Adrenal gland (tissue), 12 donors: ENCODE data around the gene RASEF. TPM values are rescaled to one million over a fixed set of nuclear protein-coding genes. Genes with fewer than 3 reads are reported as not detected.

Experiments
- DNase-seq, 7 donors: peaks; one replicate each; pipeline ENCODE4 v3.0.0-alpha.2; 2019 to 2020
- H3K27ac ChIP-seq, 5 donors: fragments of 200-600 bp; sonication (generic) in 4 of 5; 1 replicate in 3 of 5; 2 replicates in 2 of 5; pipeline versions ENCODE4 v1.5.1 to v1.8.0; 2016 to 2020; ENCODE audit warnings: mild to moderate bottlenecking in 1 of 5
- H3K27me3 ChIP-seq: fragments of 200-600 bp; 2 replicates; pipeline ENCODE4 v1.8.0; 2021
- H3K36me3 ChIP-seq, 2 donors: fragments of 200-600 bp; replicated peaks in 1 of 2; 1 replicate in 1 of 2; 2 replicates in 1 of 2; pipeline versions ENCODE4 v1.5.1 to v1.8.0; 2018 to 2022
- H3K4me1 ChIP-seq, 2 donors: fragments of 200-600 bp; replicated peaks in 1 of 2; 1 replicate in 1 of 2; 2 replicates in 1 of 2; pipeline versions ENCODE4 v1.5.1 to v1.8.0; 2018 to 2021
- H3K4me3 ChIP-seq, 4 donors: fragments of 200-600 bp; sonication (generic) in 3 of 4; one replicate each; pipeline ENCODE4 v1.5.1; 2016 to 2018
- H3K9me3 ChIP-seq, 3 donors: fragments of 200-600 bp; sonication (generic) in 1 of 3; replicated peaks in 1 of 3; 1 replicate in 2 of 3; 2 replicates in 1 of 3; pipeline versions ENCODE4 v1.5.1 to v1.8.0; 2016 to 2021
- CTCF ChIP-seq, 6 experiments: fragments of 450-650 bp in 4 of 6; fragments of 200-600 bp in 2 of 6; sonication (generic) in 1 of 6; IDR thresholded peaks; 1 replicate in 5 of 6; 2 replicates in 1 of 6; pipeline versions ENCODE4 v1.5.1 to v1.8.0; 2016 to 2021; ENCODE audit warnings: antibody characterized with exemption in 6 of 6, mild to moderate bottlenecking in 2 of 6, moderate library complexity in 1 of 6
- POLR2A ChIP-seq, 2 donors: fragments of 450-650 bp; IDR thresholded peaks; one replicate each; pipeline ENCODE4 v1.6.1; 2017; ENCODE audit warnings: antibody characterized with exemption in 2 of 2, mild to moderate bottlenecking in 2 of 2, moderate library complexity in 1 of 2
- WGBS, 4 donors: extraction: QIAGEN DNeasy Blood & Tissue Kit in 2 of 4; methylation state at CpG; one replicate each; pipeline versions ENCODE4 v1.1.5 to v1.1.7; 2013 to 2017; 5-methylcytosine and 5-hydroxymethylcytosine counted together
- intact Hi-C, 2 donors: fragments of 100-400 bp; cut with DNase I; formaldehyde crosslinking; loops; one replicate each; pipeline versions ENCODE4 v1.14.1 to v1.15.0; 2022 to 2023
- polyA plus RNA-seq, 3 donors: library from polyadenylated mRNA; stranded (reverse); fragments of 200-250 nt in 2 of 3; fragments of 350-450 nt in 1 of 3; fragmentation: Illumina TruSeq in 1 of 3; extraction: RNeasy Lipid Tissue Mini Kit (QIAGEN cat#74804) in 1 of 3; gene quantifications; one replicate each; pipeline ENCODE4 v1.2.3, GENCODE V29; 2013 to 2014
- total RNA-seq, 9 donors: library from RNA; depleted of rRNA in 4 of 9; stranded (reverse); fragments of >200 nt in 4 of 9; fragments of 120-200 nt in 1 of 9; fragmentation: NEBNext Ultra II Directional in 1 of 9; extraction: Animal tissue kit (Norgen Biotek cat#: 25700) in 1 of 9; gene quantifications; one replicate each; pipeline versions ENCODE4 v1.1.0 to v1.2.4, GENCODE V29; 2013 to 2023
- donor health status: healthy with polysubstance abuse.
- donor health status: Bipolar disorder and iron deficiency.
- donor health status: DM: yes; HTN: yes; CAD: no.
- donor health status: DM: no; HTN: no; CAD: no.
- donor health status: DM: no; HTN: no; CAD: no.
- donor health status: DM: yes; HTN: yes; CAD: no.

RASEF gene
- total and polyA plus RNA-seq, 12 donors, result 0.06 to 1.1 (median 0.29) TPM

- Histone ChIP-seq H3K9me3 (no peaks in the 10 kb centered on the region), H3K27ac (no peak overlapping the region), H3K27me3 (peaks cover 32% of the 10 kb centered on the region), H3K4me3 (no peak overlapping the region), H3K36me3 (no peaks in the 10 kb centered on the region), H3K4me1 (no peaks in the 10 kb centered on the region)
- no peak for DNase-seq
- 68 to 100% (median 75%) methylated on average over 1 of the region's 1 CpG for WGBS, 4 donors
- TF ChIP-seq CTCF (IDR thresholded peaks at IDR 0.05) (no peak), POLR2A (IDR thresholded peaks at IDR 0.05) (no peak)
- intact Hi-C loops, result no loop called here
Observed at GRCh38 chr9:83065233-83065632, 2.3 kb upstream of the RASEF start.

DNA sequence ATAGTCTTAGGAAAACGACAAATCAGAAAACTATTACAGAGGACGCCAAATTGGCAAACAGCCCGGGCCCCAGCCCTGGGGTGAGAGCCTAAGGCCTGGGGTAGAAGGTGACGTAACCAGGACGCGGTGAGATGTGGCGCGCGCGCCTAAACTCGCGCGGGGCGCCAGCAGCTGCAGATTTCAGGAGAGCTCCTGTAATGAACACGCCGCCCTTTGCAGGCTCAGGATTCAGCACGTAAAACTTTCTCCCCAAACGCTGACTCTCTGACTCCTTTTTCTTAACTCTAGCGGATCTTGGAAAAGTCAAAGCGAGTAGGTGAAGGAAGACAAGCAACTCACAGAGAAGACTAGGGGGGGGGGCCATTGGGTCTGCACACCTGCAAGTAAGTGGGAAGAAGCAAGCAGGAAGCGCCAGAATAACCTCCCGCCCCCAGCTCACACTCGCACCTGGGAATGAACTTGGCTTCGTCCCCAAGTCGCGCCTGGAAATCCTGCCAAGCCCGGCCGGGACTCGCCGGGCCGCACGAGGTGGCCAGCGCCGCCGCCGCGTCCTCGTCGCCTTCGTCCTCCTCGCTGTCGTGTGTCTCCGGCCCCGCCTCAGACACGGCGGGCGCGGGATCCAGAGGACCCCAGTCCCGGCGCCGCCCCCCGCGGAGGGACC is 822 bp downstream of the RASEF start:
- H3K9me3 ChIP-seq, result no peaks in the 10 kb centered on the region
- TF ChIP-seq CTCF (IDR thresholded peaks at IDR 0.05) (no peak), POLR2A (IDR thresholded peaks at IDR 0.05) (no peak)
- DNase-seq, result no peak
- H3K4me1 ChIP-seq, result no peaks in the 10 kb centered on the region
- peaks cover 32% of the 10 kb centered on the region for H3K27me3 ChIP-seq
- intact Hi-C loops, result no loop called here
- 0 to 11% (median 3%) methylated on average over 21 to 53 of the region's 53 CpGs for WGBS, 4 donors
- H3K36me3 ChIP-seq, result no peaks in the 10 kb centered on the region
- H3K4me3 ChIP-seq, result no peak overlapping the region
- no peak overlapping the region for H3K27ac ChIP-seq

- Histone ChIP-seq H3K4me1 (no peaks in the 10 kb centered on the region), H3K27me3 (peaks cover 32% of the 10 kb centered on the region), H3K27ac (no peak overlapping the region), H3K9me3 (no peaks in the 10 kb centered on the region), H3K36me3 (no peaks in the 10 kb centered on the region), H3K4me3 (no peak overlapping the region)
- WGBS, 4 donors, result 73 to 84% (median 78%) methylated on average over 2 of the region's 2 CpGs
- TF ChIP-seq POLR2A (IDR thresholded peaks at IDR 0.05) (no peak), CTCF (IDR thresholded peaks at IDR 0.05) (no peak)
- intact Hi-C loops, result no loop called here
- DNase-seq, result no peak
Observed at GRCh38 chr9:83061036-83061435, 1.9 kb downstream of the RASEF start.

DNA sequence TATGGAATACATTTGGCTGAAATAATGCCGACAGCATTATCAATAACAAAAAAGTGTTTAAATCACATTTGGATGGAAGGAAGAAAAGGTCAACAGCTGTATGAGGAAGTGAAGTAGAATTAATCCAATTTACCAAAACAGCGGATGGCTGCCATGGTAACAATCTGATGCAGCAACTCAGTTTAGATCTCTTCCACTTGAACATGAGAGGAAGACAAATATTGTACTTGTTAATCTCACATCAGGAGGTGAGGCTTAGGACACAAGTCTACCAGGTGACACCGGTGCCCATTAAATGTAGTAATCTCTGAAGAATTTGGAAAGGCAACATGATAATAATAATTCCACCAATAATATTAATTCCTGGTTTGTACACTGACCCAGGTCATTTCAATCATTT is 2.4 kb downstream of the RASEF start:
- Histone ChIP-seq H3K4me3 (no peak overlapping the region), H3K36me3 (no peaks in the 10 kb centered on the region), H3K4me1 (no peaks in the 10 kb centered on the region), H3K27ac (no peak overlapping the region), H3K9me3 (no peaks in the 10 kb centered on the region), H3K27me3 (peaks cover 32% of the 10 kb centered on the region)
- WGBS, 4 donors, result 82 to 87% (median 85%) methylated on average over 3 of the region's 3 CpGs
- no peak for DNase-seq
- intact Hi-C loops, result no loop called here
- TF ChIP-seq CTCF (IDR thresholded peaks at IDR 0.05) (no peak), POLR2A (IDR thresholded peaks at IDR 0.05) (no peak)
